Uterus (tissue), 4 donors: Measurements from ENCODE around the gene IL17D. TPM values are rescaled to one million over a fixed set of nuclear protein-coding genes. Genes with fewer than 3 reads are reported as not detected.
"Not testable (repeated sequence)": the region's sequence is repeated elsewhere in the genome, so short reads cannot be mapped to it uniquely, and the experiment has no call there.

Source experiments
- DNase-seq, 2 donors: peaks; one replicate each; pipeline ENCODE4 v3.0.0-alpha.2; 2019 to 2020
- H3K27ac ChIP-seq, 2 donors: fragments of 200-600 bp; sonication (generic); 1 replicate in 1 of 2; 2 replicates in 1 of 2; pipeline ENCODE4 v1.5.1; 2016 to 2018
- H3K27me3 ChIP-seq, 2 donors: fragments of 200-600 bp; sonication (generic); one replicate each; pipeline ENCODE4 v1.5.1; 2018 to 2019; ENCODE audit warnings: control low read depth in 1 of 2
- H3K36me3 ChIP-seq, 2 donors: fragments of 200-600 bp; sonication (generic); one replicate each; pipeline ENCODE4 v1.5.1; 2019; ENCODE audit warnings: control low read depth in 1 of 2
- H3K4me1 ChIP-seq, 2 donors: fragments of 200-600 bp; sonication (generic); one replicate each; pipeline ENCODE4 v1.5.1; 2018 to 2019; ENCODE audit warnings: control low read depth in 1 of 2
- H3K4me3 ChIP-seq, 2 donors: fragments of 200-600 bp; sonication (generic); 1 replicate in 1 of 2; 2 replicates in 1 of 2; pipeline ENCODE4 v1.5.1; 2018 to 2019; ENCODE audit warnings: mild to moderate bottlenecking in 1 of 2
- H3K9me3 ChIP-seq, 2 donors: fragments of 200-600 bp; sonication (generic); one replicate each; pipeline ENCODE4 v1.5.1; 2019; ENCODE audit warnings: control low read depth in 1 of 2
- POLR2A ChIP-seq, 2 donors: fragments of 450-650 bp; IDR thresholded peaks; one replicate each; pipeline ENCODE4 v1.6.1; 2016; ENCODE audit warnings: antibody characterized with exemption in 2 of 2, mild to moderate bottlenecking in 1 of 2, moderate library complexity in 1 of 2
- intact Hi-C: fragments of 100-400 bp; cut with DNase I; formaldehyde crosslinking; loops from one replicate; pipeline ENCODE4 v1.15.1; 2023; ENCODE audit warnings: low total_unique reads
- total RNA-seq, 4 donors: library from RNA; depleted of rRNA in 3 of 4; stranded (reverse); fragments of >200 nt in 3 of 4; gene quantifications; one replicate each; pipeline versions ENCODE4 v1.1.0 to v1.2.4, GENCODE V29; 2014 to 2023
- TF ChIP-seq, protein P1 (sequence below), 4 experiments: fragments of 200-600 bp in 2 of 4; fragments of 450-650 bp in 2 of 4; sonication (generic) in 2 of 4; IDR thresholded peaks; one replicate each; pipeline ENCODE4 v1.5.1; 2016 to 2019; ENCODE audit warnings: antibody characterized with exemption in 4 of 4, mild to moderate bottlenecking in 2 of 4, moderate library complexity in 1 of 4
- donor health status: DM: yes; HTN: yes; CAD: no.

The IL17D gene
- total RNA-seq, 4 donors from 2014 or later: 2.7 to 5.6 TPM; not detected in 2

DNA sequence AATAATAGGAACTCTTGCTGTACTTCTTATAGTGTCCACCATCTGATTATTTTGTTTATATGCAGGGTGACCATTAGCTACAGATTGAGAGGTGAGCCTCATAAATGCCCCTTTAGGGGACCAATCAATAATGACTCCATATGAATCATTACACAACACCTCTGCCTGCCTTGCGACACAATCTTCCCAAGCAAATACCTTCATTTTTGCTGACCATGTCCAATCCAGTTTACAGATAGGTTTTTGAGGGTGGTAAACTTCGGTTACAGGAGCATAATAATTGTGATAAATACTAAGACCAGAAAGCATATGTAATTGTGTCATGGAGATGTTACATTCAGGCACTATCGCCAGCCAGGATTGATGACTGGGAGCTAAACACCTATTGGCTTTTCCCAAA, 23.6 kb upstream of the IL17D start:
- H3K4me1 ChIP-seq: no peaks in the 10 kb centered on the region
- H3K36me3 ChIP-seq: no peaks in the 10 kb centered on the region
- no peaks in the 10 kb centered on the region for H3K9me3 ChIP-seq
- H3K27ac ChIP-seq: no peak overlapping the region
- no peaks in the 10 kb centered on the region for H3K27me3 ChIP-seq
- no peak for DNase-seq
- intact Hi-C loops: no loop called here
- TF ChIP-seq, protein P1, sequence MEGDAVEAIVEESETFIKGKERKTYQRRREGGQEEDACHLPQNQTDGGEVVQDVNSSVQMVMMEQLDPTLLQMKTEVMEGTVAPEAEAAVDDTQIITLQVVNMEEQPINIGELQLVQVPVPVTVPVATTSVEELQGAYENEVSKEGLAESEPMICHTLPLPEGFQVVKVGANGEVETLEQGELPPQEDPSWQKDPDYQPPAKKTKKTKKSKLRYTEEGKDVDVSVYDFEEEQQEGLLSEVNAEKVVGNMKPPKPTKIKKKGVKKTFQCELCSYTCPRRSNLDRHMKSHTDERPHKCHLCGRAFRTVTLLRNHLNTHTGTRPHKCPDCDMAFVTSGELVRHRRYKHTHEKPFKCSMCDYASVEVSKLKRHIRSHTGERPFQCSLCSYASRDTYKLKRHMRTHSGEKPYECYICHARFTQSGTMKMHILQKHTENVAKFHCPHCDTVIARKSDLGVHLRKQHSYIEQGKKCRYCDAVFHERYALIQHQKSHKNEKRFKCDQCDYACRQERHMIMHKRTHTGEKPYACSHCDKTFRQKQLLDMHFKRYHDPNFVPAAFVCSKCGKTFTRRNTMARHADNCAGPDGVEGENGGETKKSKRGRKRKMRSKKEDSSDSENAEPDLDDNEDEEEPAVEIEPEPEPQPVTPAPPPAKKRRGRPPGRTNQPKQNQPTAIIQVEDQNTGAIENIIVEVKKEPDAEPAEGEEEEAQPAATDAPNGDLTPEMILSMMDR (IDR thresholded peaks at IDR 0.05): no peak
- no peak for TF ChIP-seq POLR2A (IDR thresholded peaks at IDR 0.05)
- no peak overlapping the region for H3K4me3 ChIP-seq

DNA sequence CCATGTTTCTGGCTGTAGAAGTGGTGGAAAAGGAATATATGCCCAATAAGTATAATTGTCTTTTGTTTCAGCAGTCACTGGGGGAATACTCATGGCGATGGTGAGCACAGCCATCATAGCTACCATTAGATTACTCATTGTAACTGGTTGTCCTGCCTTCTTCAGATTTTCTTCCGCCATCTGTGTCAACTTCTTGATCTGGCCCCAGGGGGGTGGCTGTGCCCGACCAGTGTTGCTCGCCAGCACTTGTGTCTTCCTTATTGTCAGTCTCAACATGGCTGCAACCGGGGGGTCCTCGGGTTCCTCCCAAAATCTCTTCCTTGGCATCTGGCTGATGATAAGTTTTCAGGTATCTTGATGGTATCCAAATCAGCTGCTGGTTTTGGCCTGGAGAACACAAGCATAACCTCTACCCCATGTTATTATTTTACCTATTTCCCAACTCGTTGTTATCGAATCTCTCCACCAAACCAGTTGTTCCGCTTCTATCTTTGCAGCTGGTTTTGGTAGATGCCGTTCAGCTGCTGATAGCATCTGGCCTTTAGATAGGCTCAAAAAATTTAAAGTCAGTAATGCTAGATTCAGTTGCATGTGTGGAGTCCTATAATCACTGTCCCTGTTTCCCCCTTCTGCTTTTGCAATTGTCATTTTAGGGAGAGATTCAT, 23.0 kb upstream of the IL17D start:
- H3K27ac ChIP-seq: no peak overlapping the region
- intact Hi-C loops: no loop called here
- TF ChIP-seq, protein P1 (IDR thresholded peaks at IDR 0.05): no peak
- TF ChIP-seq POLR2A (IDR thresholded peaks at IDR 0.05): no peak
- H3K27me3 ChIP-seq: no peaks in the 10 kb centered on the region
- no peak for DNase-seq
- no peaks in the 10 kb centered on the region for H3K36me3 ChIP-seq
- no peak overlapping the region for H3K4me3 ChIP-seq
- H3K9me3 ChIP-seq: no peaks in the 10 kb centered on the region
- no peaks in the 10 kb centered on the region for H3K4me1 ChIP-seq

DNA sequence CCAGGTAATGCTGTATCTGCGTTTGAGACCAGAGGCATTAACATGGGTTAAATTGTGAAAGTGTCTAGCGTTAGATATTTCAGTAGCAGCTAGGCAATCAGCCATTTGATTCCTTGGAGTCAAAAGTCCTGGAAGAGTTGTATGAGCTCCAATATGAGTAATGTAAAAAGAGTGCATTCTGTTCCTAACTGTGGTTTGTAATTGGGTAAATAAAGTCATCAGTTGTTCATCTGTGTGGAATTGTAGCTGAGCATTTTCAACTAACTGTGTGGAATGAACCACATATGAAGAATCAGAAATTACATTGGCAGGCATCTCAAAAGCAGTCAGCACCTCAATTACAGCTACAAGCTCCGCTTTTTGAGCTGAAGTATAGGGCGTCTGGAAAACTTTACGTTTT, 22.0 kb upstream of the IL17D start:
- intact Hi-C loops, H3K4me1 ChIP-seq, H3K27me3 ChIP-seq, H3K36me3 ChIP-seq, H3K9me3 ChIP-seq, H3K27ac ChIP-seq, H3K4me3 ChIP-seq, DNase-seq: not testable (repeated sequence)

DNA sequence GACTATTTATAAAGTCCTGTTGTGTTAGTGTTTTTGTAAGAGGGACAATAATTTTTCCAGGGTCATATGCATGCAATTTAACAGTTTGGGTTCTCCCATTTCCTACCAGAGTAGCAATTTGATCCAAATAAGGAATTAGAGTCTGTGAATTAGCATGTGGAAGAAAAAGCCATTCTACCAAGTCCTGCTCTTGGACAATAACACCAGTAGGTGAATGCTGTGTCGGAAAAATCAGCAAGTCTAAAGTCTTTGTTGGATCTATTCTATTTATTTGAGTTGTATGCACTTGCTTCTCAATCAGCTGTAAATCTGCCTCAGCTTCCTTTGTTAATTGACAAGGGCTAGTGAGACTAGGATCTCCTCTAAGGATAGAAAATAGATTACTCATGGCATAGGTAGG, 21.4 kb upstream of the IL17D start:
- no peak overlapping the region for H3K4me3 ChIP-seq
- no peak overlapping the region for H3K27ac ChIP-seq
- TF ChIP-seq, protein P1 (IDR thresholded peaks at IDR 0.05): no peak
- TF ChIP-seq POLR2A (IDR thresholded peaks at IDR 0.05): no peak
- H3K9me3 ChIP-seq: no peaks in the 10 kb centered on the region
- no peaks in the 10 kb centered on the region for H3K36me3 ChIP-seq
- H3K27me3 ChIP-seq: no peaks in the 10 kb centered on the region
- intact Hi-C loops: no loop called here
- DNase-seq: no peak
- H3K4me1 ChIP-seq: no peaks in the 10 kb centered on the region

DNA sequence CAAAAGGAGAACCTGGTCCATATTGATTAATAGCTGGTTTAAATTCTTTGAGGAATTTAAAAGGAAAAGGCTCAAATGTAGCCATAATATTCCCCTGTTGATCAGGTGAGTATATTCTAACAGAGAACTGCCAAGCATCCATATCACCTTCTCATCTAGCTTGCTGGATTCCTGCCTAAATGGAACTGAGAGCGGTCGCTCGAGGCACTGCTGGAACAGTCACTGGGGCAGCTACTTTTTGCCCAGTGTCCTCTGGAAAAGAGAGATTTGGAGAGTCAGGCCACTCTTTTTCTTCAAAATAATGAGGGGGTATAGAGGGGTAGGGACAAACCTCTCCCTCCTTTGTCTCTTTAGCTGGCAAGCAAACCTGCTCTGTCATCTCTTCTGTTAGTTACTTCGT, 19.5 kb upstream of the IL17D start:
- Histone ChIP-seq H3K27ac (no peak overlapping the region), H3K4me1 (no peaks in the 10 kb centered on the region), H3K4me3 (no peak overlapping the region), H3K27me3 (no peaks in the 10 kb centered on the region), H3K9me3 (no peaks in the 10 kb centered on the region), H3K36me3 (no peaks in the 10 kb centered on the region)
- DNase-seq: no peak
- intact Hi-C loops: no loop called here
- TF ChIP-seq, protein P1 (IDR thresholded peaks at IDR 0.05): no peak
- no peak for TF ChIP-seq POLR2A (IDR thresholded peaks at IDR 0.05)

DNA sequence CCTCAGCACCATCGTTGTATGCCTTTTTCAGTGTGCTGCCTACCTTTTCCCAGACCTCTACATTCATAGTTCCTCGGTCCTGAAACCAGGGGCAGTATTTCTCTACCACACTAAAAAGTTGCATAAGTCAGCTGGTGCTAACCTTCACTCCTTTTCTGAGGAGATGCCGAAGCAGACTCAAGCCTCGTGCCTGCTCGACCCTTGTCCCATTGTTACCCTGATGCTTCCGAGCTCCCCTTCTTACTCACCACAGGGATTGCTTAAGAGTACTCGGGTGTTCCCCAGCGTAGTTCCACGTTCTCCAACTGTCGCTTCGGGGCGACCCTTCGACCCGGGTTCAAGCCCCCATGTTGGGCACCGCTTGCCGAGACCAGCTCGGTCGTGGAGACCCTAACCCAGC, 19.0 kb upstream of the IL17D start:
- no peak overlapping the region for H3K27ac ChIP-seq
- H3K27me3 ChIP-seq: no peaks in the 10 kb centered on the region
- H3K36me3 ChIP-seq: no peaks in the 10 kb centered on the region
- TF ChIP-seq, protein P1 (IDR thresholded peaks at IDR 0.05): no peak
- TF ChIP-seq POLR2A (IDR thresholded peaks at IDR 0.05): no peak
- no peak overlapping the region for H3K4me3 ChIP-seq
- no peak for DNase-seq
- no peaks in the 10 kb centered on the region for H3K9me3 ChIP-seq
- no peaks in the 10 kb centered on the region for H3K4me1 ChIP-seq
- intact Hi-C loops: no loop called here
